IPS-18a (cell line): ENCODE data around the gene ADGRG1.

Experiments used
- H3K27ac ChIP-seq: one replicate; pipeline ENCODE4 v1.5.1; 2013; ENCODE audit warnings: low read length
- H3K27me3 ChIP-seq: one replicate; pipeline ENCODE4 v1.6.1; 2013; ENCODE audit warnings: mild to moderate bottlenecking, low read length; ENCODE audit not compliant: control insufficient read depth, insufficient read depth
- H3K36me3 ChIP-seq: one replicate; pipeline ENCODE4 v1.6.1; 2013; ENCODE audit warnings: low read depth, low read length; ENCODE audit not compliant: control insufficient read depth
- H3K4me1 ChIP-seq: one replicate; pipeline ENCODE4 v1.6.1; 2013; ENCODE audit warnings: low read depth, low read length; ENCODE audit not compliant: control insufficient read depth
- H3K4me3 ChIP-seq: one replicate; pipeline ENCODE4 v1.5.1; 2013; ENCODE audit warnings: low read length
- H3K9ac ChIP-seq: one replicate; pipeline ENCODE4 v1.6.1; 2013; ENCODE audit warnings: mild to moderate bottlenecking, low read length, moderate library complexity
- H3K9me3 ChIP-seq: one replicate; pipeline ENCODE4 v1.6.1; 2013; ENCODE audit warnings: low read depth, low read length; ENCODE audit not compliant: control insufficient read depth

The ADGRG1 gene

GRCh38 chr16:57623251-57624043, 5.0 kb upstream of the ADGRG1 start:
- H3K4me3 ChIP-seq: no peak overlapping the region
- H3K27ac ChIP-seq: no peak overlapping the region
- no peaks in the 10 kb centered on the region for H3K36me3 ChIP-seq
- H3K9me3 ChIP-seq: no peaks in the 10 kb centered on the region
- H3K27me3 ChIP-seq: no peaks in the 10 kb centered on the region
- H3K9ac ChIP-seq: no peak overlapping the region
- peaks cover 14% of the 10 kb centered on the region for H3K4me1 ChIP-seq

GRCh38 chr16:57624044-57624688, 4.3 kb upstream of the ADGRG1 start:
- no peaks in the 10 kb centered on the region for H3K9me3 ChIP-seq
- no peaks in the 10 kb centered on the region for H3K36me3 ChIP-seq
- H3K27me3 ChIP-seq: no peaks in the 10 kb centered on the region
- H3K4me1 ChIP-seq: peaks cover 18% of the 10 kb centered on the region
- no peak overlapping the region for H3K9ac ChIP-seq
- no peak overlapping the region for H3K27ac ChIP-seq
- no peak overlapping the region for H3K4me3 ChIP-seq

- Histone ChIP-seq H3K4me1 (peaks cover 18% of the 10 kb centered on the region), H3K4me3 (no peak overlapping the region), H3K27ac (no peak overlapping the region), H3K36me3 (no peaks in the 10 kb centered on the region), H3K9ac (no peak overlapping the region), H3K9me3 (no peaks in the 10 kb centered on the region), H3K27me3 (no peaks in the 10 kb centered on the region)
Measured at GRCh38 chr16:57624806-57625500, 3.5 kb upstream of the ADGRG1 start.

GRCh38 chr16:57626420-57627170, 1.8 kb upstream of the ADGRG1 start:
- Histone ChIP-seq H3K9me3 (no peaks in the 10 kb centered on the region), H3K27me3 (no peaks in the 10 kb centered on the region), H3K9ac (no peak overlapping the region), H3K4me1 (peaks cover 18% of the 10 kb centered on the region), H3K27ac (no peak overlapping the region), H3K36me3 (no peaks in the 10 kb centered on the region), H3K4me3 (no peak overlapping the region)

- Histone ChIP-seq H3K4me3 (peak overlapping the region; percentile 37), H3K9me3 (no peaks in the 10 kb centered on the region), H3K27ac (no peak overlapping the region), H3K9ac (no peak overlapping the region), H3K27me3 (no peaks in the 10 kb centered on the region), H3K4me1 (peaks cover 18% of the 10 kb centered on the region), H3K36me3 (no peaks in the 10 kb centered on the region)
Measured at GRCh38 chr16:57627184-57627871, 1.1 kb upstream of the ADGRG1 start.

- H3K4me3 ChIP-seq: peak overlapping the region; percentile 37
- peaks cover 10% of the 10 kb centered on the region for H3K4me1 ChIP-seq
- no peaks in the 10 kb centered on the region for H3K27me3 ChIP-seq
- H3K36me3 ChIP-seq: no peaks in the 10 kb centered on the region
- H3K9ac ChIP-seq: no peak overlapping the region
- no peak overlapping the region for H3K27ac ChIP-seq
- H3K9me3 ChIP-seq: no peaks in the 10 kb centered on the region
Measured at GRCh38 chr16:57628783-57629293, 408 bp downstream of the ADGRG1 start.

GRCh38 chr16:57629516-57630406, 1.3 kb downstream of the ADGRG1 start:
- Histone ChIP-seq H3K4me1 (peaks cover 10% of the 10 kb centered on the region), H3K27me3 (no peaks in the 10 kb centered on the region), H3K36me3 (no peaks in the 10 kb centered on the region), H3K27ac (no peak overlapping the region), H3K9me3 (no peaks in the 10 kb centered on the region), H3K9ac (no peak overlapping the region), H3K4me3 (no peak overlapping the region)

GRCh38 chr16:57630407-57630797, 2.0 kb downstream of the ADGRG1 start:
- Histone ChIP-seq H3K9me3 (no peaks in the 10 kb centered on the region), H3K9ac (no peak overlapping the region), H3K27ac (no peak overlapping the region), H3K4me3 (no peak overlapping the region), H3K4me1 (peaks cover 10% of the 10 kb centered on the region), H3K27me3 (no peaks in the 10 kb centered on the region), H3K36me3 (no peaks in the 10 kb centered on the region)

- Histone ChIP-seq H3K4me3 (no peak overlapping the region), H3K4me1 (peaks cover 10% of the 10 kb centered on the region), H3K9me3 (no peaks in the 10 kb centered on the region)
Measured at GRCh38 chr16:57630931-57631845, 2.8 kb downstream of the ADGRG1 start.

More at GRCh38 chr16:57630931-57631845, 2.8 kb downstream of the ADGRG1 start:
- H3K36me3 ChIP-seq: no peaks in the 10 kb centered on the region
- H3K9ac ChIP-seq: no peak overlapping the region
- H3K27me3 ChIP-seq: no peaks in the 10 kb centered on the region
- no peak overlapping the region for H3K27ac ChIP-seq
